H9 (cell line): ENCODE data around the gene EZH1. TPM values are rescaled to one million over a fixed set of nuclear protein-coding genes. Genes with fewer than 3 reads are reported as not detected.

ENCODE experiments used
- DNase-seq: peaks from one replicate; pipeline ENCODE4 v3.0.0-alpha.2; 2017
- H2AFZ ChIP-seq: one replicate; pipeline ENCODE4 v1.6.1; 2013; ENCODE audit warnings: mild to moderate bottlenecking, low read length, control low read depth, moderate library complexity
- H2AK5ac ChIP-seq: 2 replicates; pipeline ENCODE4 v1.6.1; 2013; ENCODE audit warnings: low read length, control low read depth, mixed read lengths; ENCODE audit not compliant: insufficient read length
- H2BK120ac ChIP-seq: one replicate; pipeline ENCODE4 v1.6.1; 2013; ENCODE audit warnings: low read depth, mild to moderate bottlenecking, low read length, control low read depth, inconsistent platforms; ENCODE audit not compliant: poor library complexity, severe bottlenecking
- H2BK12ac ChIP-seq: 2 replicates; pipeline ENCODE4 v1.6.1; 2013; ENCODE audit warnings: low read length, control low read depth, mixed read lengths, low read depth; ENCODE audit not compliant: insufficient read length
- H2BK15ac ChIP-seq: 2 replicates; pipeline ENCODE4 v1.6.1; 2013; ENCODE audit warnings: low read depth, low read length, control low read depth
- H2BK20ac ChIP-seq: one replicate; pipeline ENCODE4 v1.6.1; 2013; ENCODE audit warnings: low read depth, mild to moderate bottlenecking, low read length, control low read depth, inconsistent platforms; ENCODE audit not compliant: poor library complexity, severe bottlenecking
- H2BK5ac ChIP-seq: 2 replicates; pipeline ENCODE4 v1.6.1; 2013; ENCODE audit warnings: low read length, control low read depth, mixed read lengths; ENCODE audit not compliant: insufficient read length
- H3K14ac ChIP-seq: 2 replicates; pipeline ENCODE4 v1.6.1; 2013; ENCODE audit warnings: low read length, control low read depth; ENCODE audit not compliant: insufficient read depth
- H3K18ac ChIP-seq: 2 replicates; pipeline ENCODE4 v1.6.1; 2013; ENCODE audit warnings: low read depth, mild to moderate bottlenecking, mixed read lengths, low read length, control low read depth; ENCODE audit not compliant: insufficient read length
- H3K23ac ChIP-seq: 2 replicates; pipeline ENCODE4 v1.6.1; 2013; ENCODE audit warnings: low read length, control low read depth, mixed read lengths, low read depth; ENCODE audit not compliant: insufficient read length
- H3K23me2 ChIP-seq: 2 replicates; pipeline ENCODE4 v1.6.1; 2013; ENCODE audit warnings: low read depth, mild to moderate bottlenecking, mixed read lengths, low read length, control low read depth; ENCODE audit not compliant: insufficient read length, poor library complexity, severe bottlenecking
- H3K27ac ChIP-seq: 2 replicates; pipeline ENCODE4 v1.5.1; 2013; ENCODE audit warnings: low read length, control low read depth, mixed read lengths, low read depth; ENCODE audit not compliant: insufficient read length
- H3K27me3 ChIP-seq: 2 replicates; pipeline ENCODE4 v1.6.1; 2013; ENCODE audit warnings: low read length, control low read depth, inconsistent platforms; ENCODE audit not compliant: insufficient read depth
- H3K4ac ChIP-seq: 2 replicates; pipeline ENCODE4 v1.6.1; 2013; ENCODE audit warnings: low read depth, mild to moderate bottlenecking, control low read depth, inconsistent platforms, low read length, moderate library complexity
- H3K4me1 ChIP-seq: 2 replicates; pipeline ENCODE4 v1.6.1; 2013; ENCODE audit warnings: low read length, control low read depth, inconsistent platforms; ENCODE audit not compliant: insufficient read depth
- H3K4me2 ChIP-seq: 2 replicates; pipeline ENCODE4 v1.6.1; 2013; ENCODE audit warnings: low read length, control low read depth, mixed read lengths; ENCODE audit not compliant: insufficient read length, insufficient read depth
- H3K56ac ChIP-seq: 2 replicates; pipeline ENCODE4 v1.6.1; 2013; ENCODE audit warnings: low read depth, mild to moderate bottlenecking, mixed read lengths, low read length, control low read depth; ENCODE audit not compliant: insufficient read length
- H3K79me1 ChIP-seq: 2 replicates; pipeline ENCODE4 v1.6.1; 2013; ENCODE audit warnings: low read depth, mild to moderate bottlenecking, moderate library complexity, low read length, control low read depth, inconsistent platforms; ENCODE audit not compliant: insufficient read depth, poor library complexity, severe bottlenecking
- H3K79me2 ChIP-seq: 2 replicates; pipeline ENCODE4 v1.6.1; 2013; ENCODE audit warnings: low read length, control low read depth, inconsistent platforms; ENCODE audit not compliant: insufficient read depth
- H3K9ac ChIP-seq: 2 replicates; pipeline ENCODE4 v1.6.1; 2013; ENCODE audit warnings: low read length, control low read depth, mixed read lengths; ENCODE audit not compliant: insufficient read length; ENCODE audit errors: extremely low read depth
- H3K9me3 ChIP-seq: one replicate; pipeline ENCODE4 v1.6.1; 2013; ENCODE audit warnings: low read depth, low read length, inconsistent platforms; ENCODE audit not compliant: control insufficient read depth
- H3T11ph ChIP-seq: one replicate; pipeline ENCODE4 v1.6.1; 2013; ENCODE audit warnings: mild to moderate bottlenecking, low read length, control low read depth, inconsistent platforms
- H4K20me1 ChIP-seq: one replicate; pipeline ENCODE4 v1.6.1; 2013; ENCODE audit not compliant: control insufficient read depth, insufficient read length, insufficient read depth
- H4K5ac ChIP-seq: 2 replicates; pipeline ENCODE4 v1.6.1; 2013; ENCODE audit warnings: low read depth, mild to moderate bottlenecking, mixed read lengths, low read length, control low read depth; ENCODE audit not compliant: insufficient read length
- H4K8ac ChIP-seq: replicated peaks from 2 replicates; pipeline ENCODE4 v1.6.1; 2013; ENCODE audit warnings: low read length, control low read depth, mixed read lengths, low read depth; ENCODE audit not compliant: insufficient read length
- H4K91ac ChIP-seq: 2 replicates; pipeline ENCODE4 v1.6.1; 2013; ENCODE audit warnings: low read depth, mild to moderate bottlenecking, moderate library complexity, mixed read lengths, low read length, control low read depth; ENCODE audit not compliant: insufficient read length
- H3K27ac Mint-ChIP-seq, 3 experiments: 2 replicates in 2 of 3; 3 replicates in 1 of 3; pipeline ENCODE4 v1.8.0; 2020 to 2021; ENCODE audit warnings: mixed read lengths in 3 of 3, mild to moderate bottlenecking in 1 of 3, moderate library complexity in 1 of 3
- H3K27me3 Mint-ChIP-seq: 2 replicates; pipeline ENCODE4 v1.8.0; 2021; ENCODE audit warnings: low read depth, mild to moderate bottlenecking, moderate library complexity, mixed read lengths
- H3K36me3 Mint-ChIP-seq, 3 experiments: 2 replicates in 2 of 3; 3 replicates in 1 of 3; pipeline ENCODE4 v1.8.0; 2020 to 2021; ENCODE audit warnings: low read depth in 3 of 3, mixed read lengths in 3 of 3; ENCODE audit not compliant: insufficient read depth in 1 of 3
- H3K4me1 Mint-ChIP-seq, 2 experiments: 2 replicates each; pipeline ENCODE4 v1.8.0; 2020; ENCODE audit warnings: mixed read lengths in 2 of 2
- H3K4me3 Mint-ChIP-seq, 2 experiments: 2 replicates in 1 of 2; 3 replicates in 1 of 2; pipeline ENCODE4 v1.8.0; 2020 to 2021; ENCODE audit warnings: mild to moderate bottlenecking in 2 of 2, mixed read lengths in 2 of 2, moderate library complexity in 1 of 2
- H3K9me3 Mint-ChIP-seq, 2 experiments: 2 replicates in 1 of 2; 3 replicates in 1 of 2; pipeline ENCODE4 v1.8.0; 2020; ENCODE audit warnings: mild to moderate bottlenecking in 2 of 2, mixed read lengths in 2 of 2, moderate library complexity in 1 of 2
- whole genome bisulfite sequencing: extraction: QIAGEN DNeasy Blood & Tissue Kit; methylation state at CpG from one replicate; pipeline ENCODE4 v1.1.7; 2013; ENCODE audit warnings: missing lambda C conversion rate, low lambda C conversion rate, mixed read lengths; ENCODE audit not compliant: insufficient read length; ENCODE audit errors: extremely low coverage; 5-methylcytosine and 5-hydroxymethylcytosine counted together
- total RNA-seq: library from RNA; stranded (reverse); gene quantifications from 2 replicates; pipeline ENCODE4 v1.2.1, GENCODE V29; 2021
- TF ChIP-seq, protein P1 (sequence below): fragments of 200-600 bp; sonication (generic); conservative IDR thresholded peaks from 3 replicates; pipeline ENCODE4 v1.8.0; 2021; ENCODE audit warnings: antibody characterized with exemption, mild to moderate bottlenecking

Gene EZH1
- total RNA-seq, 1 experiment from 2014 or later, result 17.9 TPM

DNA sequence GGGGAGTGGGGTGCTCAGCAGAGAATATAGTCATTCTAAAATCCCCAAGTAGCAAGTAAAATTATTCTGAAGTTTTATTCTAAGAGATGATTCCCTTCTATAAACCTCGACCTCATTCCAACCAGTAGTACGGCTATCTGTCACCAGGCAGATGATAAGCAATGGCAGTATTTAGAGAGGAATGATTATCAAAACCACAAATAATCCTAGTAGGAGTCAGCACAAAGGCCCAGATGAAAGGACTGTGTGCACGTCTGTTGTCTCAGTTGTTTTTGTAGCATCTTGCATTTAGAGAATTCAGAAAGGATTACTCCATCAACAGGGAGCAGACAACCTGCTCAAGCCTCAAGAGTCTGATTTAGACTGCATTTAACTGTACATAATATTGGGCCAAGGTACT is 21.2 kb downstream of the EZH1 start:
- no peak overlapping the region for H2BK20ac ChIP-seq
- no peak overlapping the region for H2BK120ac ChIP-seq
- H3K27me3 Mint-ChIP-seq, result no peaks in the 10 kb centered on the region
- no peak overlapping the region for H3K27ac Mint-ChIP-seq
- H3K14ac ChIP-seq, result no peak overlapping the region
- H2BK5ac ChIP-seq, result no peak overlapping the region
- no CpG with 5 or more reads among the region's 3 CpGs for WGBS
- no peak overlapping the region for H3K4me3 Mint-ChIP-seq
- H4K8ac ChIP-seq, result no peak overlapping the region
- DNase-seq, result no peak
- H3K56ac ChIP-seq, result no peak overlapping the region
- H3K4me1 ChIP-seq, result no peaks in the 10 kb centered on the region
- H3T11ph ChIP-seq, result no peak overlapping the region
- no peaks in the 10 kb centered on the region for H4K20me1 ChIP-seq
- no peaks in the 10 kb centered on the region for H3K9me3 Mint-ChIP-seq
- no peaks in the 10 kb centered on the region for H3K4me1 Mint-ChIP-seq
- H3K4me2 ChIP-seq, result no peak overlapping the region
- peaks cover 8 to 54% (median 50%) of the 10 kb centered on the region in 3 experiments; a peak in 6 of 7 replicates for H3K36me3 Mint-ChIP-seq
- H2AFZ ChIP-seq, result no peak overlapping the region
- H4K5ac ChIP-seq, result no peak overlapping the region
- no peak overlapping the region for H3K23ac ChIP-seq
- no peak overlapping the region for H3K27ac ChIP-seq
- no peaks in the 10 kb centered on the region for H3K9me3 ChIP-seq
- no peaks in the 10 kb centered on the region for H3K23me2 ChIP-seq
- H2AK5ac ChIP-seq, result no peak overlapping the region
- no peaks in the 10 kb centered on the region for H3K79me1 ChIP-seq
- H3K79me2 ChIP-seq, result no peaks in the 10 kb centered on the region
- H2BK12ac ChIP-seq, result no peak overlapping the region
- no peak overlapping the region for H3K9ac ChIP-seq
- H4K91ac ChIP-seq, result no peak overlapping the region
- H3K4ac ChIP-seq, result no peak overlapping the region
- no peak overlapping the region for H2BK15ac ChIP-seq
- no peaks in the 10 kb centered on the region for H3K27me3 ChIP-seq
- no peak overlapping the region for H3K18ac ChIP-seq
- TF ChIP-seq, protein P1, sequence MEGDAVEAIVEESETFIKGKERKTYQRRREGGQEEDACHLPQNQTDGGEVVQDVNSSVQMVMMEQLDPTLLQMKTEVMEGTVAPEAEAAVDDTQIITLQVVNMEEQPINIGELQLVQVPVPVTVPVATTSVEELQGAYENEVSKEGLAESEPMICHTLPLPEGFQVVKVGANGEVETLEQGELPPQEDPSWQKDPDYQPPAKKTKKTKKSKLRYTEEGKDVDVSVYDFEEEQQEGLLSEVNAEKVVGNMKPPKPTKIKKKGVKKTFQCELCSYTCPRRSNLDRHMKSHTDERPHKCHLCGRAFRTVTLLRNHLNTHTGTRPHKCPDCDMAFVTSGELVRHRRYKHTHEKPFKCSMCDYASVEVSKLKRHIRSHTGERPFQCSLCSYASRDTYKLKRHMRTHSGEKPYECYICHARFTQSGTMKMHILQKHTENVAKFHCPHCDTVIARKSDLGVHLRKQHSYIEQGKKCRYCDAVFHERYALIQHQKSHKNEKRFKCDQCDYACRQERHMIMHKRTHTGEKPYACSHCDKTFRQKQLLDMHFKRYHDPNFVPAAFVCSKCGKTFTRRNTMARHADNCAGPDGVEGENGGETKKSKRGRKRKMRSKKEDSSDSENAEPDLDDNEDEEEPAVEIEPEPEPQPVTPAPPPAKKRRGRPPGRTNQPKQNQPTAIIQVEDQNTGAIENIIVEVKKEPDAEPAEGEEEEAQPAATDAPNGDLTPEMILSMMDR, result no peak
